ENCODE measurements around the gene PCBP3.

PCBP3 gene

DNA sequence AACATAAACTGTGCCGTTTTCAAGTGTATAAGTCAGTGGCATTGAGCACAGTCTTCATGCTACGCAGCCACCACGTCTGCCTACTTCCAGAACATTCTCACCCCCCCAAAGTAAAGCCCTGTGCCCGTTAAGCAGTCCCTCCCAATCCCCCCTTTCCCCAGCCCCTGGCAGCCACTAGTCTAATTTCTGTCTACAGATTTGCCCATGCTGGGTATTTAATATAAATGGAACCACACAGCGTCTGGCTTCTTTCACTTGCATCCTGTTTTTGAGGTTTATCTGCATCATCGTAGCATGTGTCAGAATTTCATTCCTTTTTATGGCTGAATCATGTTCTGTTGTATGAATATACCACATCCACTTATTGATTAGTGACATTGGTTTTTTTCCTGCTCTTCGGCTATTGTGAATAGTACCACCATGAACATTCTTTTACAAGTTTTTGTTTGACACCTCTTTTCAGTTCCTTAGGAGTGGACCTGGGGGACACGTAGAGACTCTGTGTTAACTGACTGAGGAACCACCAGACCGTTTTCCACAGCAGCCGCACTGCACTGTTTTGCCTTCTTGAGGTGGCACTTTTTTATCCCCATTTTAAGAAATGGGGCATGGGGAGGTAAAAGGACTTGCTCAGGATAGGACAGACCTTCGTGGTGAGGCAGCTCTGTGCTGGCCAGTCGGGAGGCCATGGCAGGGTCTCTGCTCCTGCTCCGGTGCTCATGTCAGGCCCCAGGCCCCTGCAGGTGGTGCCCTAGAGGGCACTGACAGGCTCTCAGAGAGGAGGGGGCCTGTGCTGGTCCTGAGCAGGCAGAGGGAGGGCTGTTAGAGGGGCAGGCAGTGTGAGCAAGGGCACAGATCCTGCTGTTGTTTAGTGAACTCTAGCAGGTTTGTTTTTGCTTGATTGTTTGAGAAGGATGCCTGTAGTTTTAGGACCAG is 123.8 kb downstream of the PCBP3 start:
- Histone ChIP-seq H3K9me3 (ENCODE audit: insufficient read depth, low read length, severe bottlenecking) (no peaks in the 10 kb centered on the region), H3K79me2 (ENCODE audit: insufficient read depth, low read length) (no peaks in the 10 kb centered on the region), H2AFZ (ENCODE audit: low read depth, low read length) (no peak overlapping the region), H3K4me3 (ENCODE audit: low read depth in 1 of 2, low read length in 2 of 2) (no peak overlapping the region), H3K36me3 (ENCODE audit: insufficient read depth, low read length) (no peaks in the 10 kb centered on the region), H3K4me2 (ENCODE audit: insufficient read depth, low read length) (no peak overlapping the region), H3K4me1 (ENCODE audit: insufficient read depth, low read length) (no peaks in the 10 kb centered on the region), H3K27ac (ENCODE audit: low read length) (no peak overlapping the region), H3K27me3 (ENCODE audit: insufficient read depth, low read length, poor library complexity) (no peaks in the 10 kb centered on the region), H3K9ac (ENCODE audit: low read depth, low read length) (no peak overlapping the region), H4K20me1 (ENCODE audit: insufficient read depth, low read length) (no peaks in the 10 kb centered on the region; the same call in 1 of the 2 replicates)
- DNase-seq = no peak
- ATAC-seq (ENCODE audit: insufficient read depth, low read depth) = no peak
- TF ChIP-seq, protein P1, sequence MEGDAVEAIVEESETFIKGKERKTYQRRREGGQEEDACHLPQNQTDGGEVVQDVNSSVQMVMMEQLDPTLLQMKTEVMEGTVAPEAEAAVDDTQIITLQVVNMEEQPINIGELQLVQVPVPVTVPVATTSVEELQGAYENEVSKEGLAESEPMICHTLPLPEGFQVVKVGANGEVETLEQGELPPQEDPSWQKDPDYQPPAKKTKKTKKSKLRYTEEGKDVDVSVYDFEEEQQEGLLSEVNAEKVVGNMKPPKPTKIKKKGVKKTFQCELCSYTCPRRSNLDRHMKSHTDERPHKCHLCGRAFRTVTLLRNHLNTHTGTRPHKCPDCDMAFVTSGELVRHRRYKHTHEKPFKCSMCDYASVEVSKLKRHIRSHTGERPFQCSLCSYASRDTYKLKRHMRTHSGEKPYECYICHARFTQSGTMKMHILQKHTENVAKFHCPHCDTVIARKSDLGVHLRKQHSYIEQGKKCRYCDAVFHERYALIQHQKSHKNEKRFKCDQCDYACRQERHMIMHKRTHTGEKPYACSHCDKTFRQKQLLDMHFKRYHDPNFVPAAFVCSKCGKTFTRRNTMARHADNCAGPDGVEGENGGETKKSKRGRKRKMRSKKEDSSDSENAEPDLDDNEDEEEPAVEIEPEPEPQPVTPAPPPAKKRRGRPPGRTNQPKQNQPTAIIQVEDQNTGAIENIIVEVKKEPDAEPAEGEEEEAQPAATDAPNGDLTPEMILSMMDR (IDR thresholded peaks at IDR 0.05; ENCODE audit: borderline replicate concordance, extremely low read depth, low read length, poor library complexity, severe bottlenecking) = no peak

GRCh38 chr21:45768011-45768739 is 124.7 kb downstream of the PCBP3 start:
- no peaks in the 10 kb centered on the region for H3K9me3 ChIP-seq (ENCODE audit: insufficient read depth, low read length, severe bottlenecking)
- no peaks in the 10 kb centered on the region; the same call in 1 of the 2 replicates for H4K20me1 ChIP-seq (ENCODE audit: insufficient read depth, low read length)
- no peak for DNase-seq
- no peaks in the 10 kb centered on the region for H3K4me1 ChIP-seq (ENCODE audit: insufficient read depth, low read length)
- no peak for ATAC-seq (ENCODE audit: insufficient read depth, low read depth)
- TF ChIP-seq, protein P1 (IDR thresholded peaks at IDR 0.05; ENCODE audit: borderline replicate concordance, extremely low read depth, low read length, poor library complexity, severe bottlenecking) = no peak
- no peak for TF ChIP-seq EZH2 (IDR thresholded peaks at IDR 0.05; ENCODE audit: borderline replicate concordance, low read depth, low read length, severe bottlenecking)
- H3K27me3 ChIP-seq (ENCODE audit: insufficient read depth, low read length, poor library complexity) = no peaks in the 10 kb centered on the region
- no peaks in the 10 kb centered on the region for H3K36me3 ChIP-seq (ENCODE audit: insufficient read depth, low read length)
- no peak overlapping the region for H3K4me2 ChIP-seq (ENCODE audit: insufficient read depth, low read length)
- no peak overlapping the region for H3K27ac ChIP-seq (ENCODE audit: low read length)
- no peaks in the 10 kb centered on the region for H3K79me2 ChIP-seq (ENCODE audit: insufficient read depth, low read length)
- H3K9ac ChIP-seq (ENCODE audit: low read depth, low read length) = no peak overlapping the region
- no peak overlapping the region for H2AFZ ChIP-seq (ENCODE audit: low read depth, low read length)
- H3K4me3 ChIP-seq (ENCODE audit: low read depth in 1 of 2, low read length in 2 of 2) = no peak overlapping the region

DNA sequence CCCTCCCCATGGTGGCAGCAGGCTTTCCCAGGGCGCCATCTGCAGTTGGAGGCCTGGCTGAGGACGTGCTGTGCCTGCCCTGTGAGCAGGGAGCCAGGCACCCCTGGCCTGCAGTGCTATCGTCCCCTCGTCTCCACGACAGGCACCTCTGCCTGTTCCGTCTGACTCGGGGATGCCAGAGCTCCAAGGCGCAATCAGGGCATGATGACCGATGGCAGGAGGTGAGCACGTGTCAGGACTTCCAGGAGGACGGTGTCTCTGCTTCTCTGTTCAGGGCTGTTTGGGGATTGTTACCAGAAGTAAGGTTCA is 125.2 kb downstream of the PCBP3 start:
- TF ChIP-seq, protein P1 (IDR thresholded peaks at IDR 0.05; ENCODE audit: borderline replicate concordance, extremely low read depth, low read length, poor library complexity, severe bottlenecking) = no peak
- no peak for TF ChIP-seq EZH2 (IDR thresholded peaks at IDR 0.05; ENCODE audit: borderline replicate concordance, low read depth, low read length, severe bottlenecking)
- Histone ChIP-seq H3K36me3 (ENCODE audit: insufficient read depth, low read length) (no peaks in the 10 kb centered on the region), H3K79me2 (ENCODE audit: insufficient read depth, low read length) (no peaks in the 10 kb centered on the region), H2AFZ (ENCODE audit: low read depth, low read length) (no peak overlapping the region), H3K27me3 (ENCODE audit: insufficient read depth, low read length, poor library complexity) (no peaks in the 10 kb centered on the region), H3K4me2 (ENCODE audit: insufficient read depth, low read length) (no peak overlapping the region), H4K20me1 (ENCODE audit: insufficient read depth, low read length) (no peaks in the 10 kb centered on the region; the same call in 1 of the 2 replicates), H3K4me1 (ENCODE audit: insufficient read depth, low read length) (no peaks in the 10 kb centered on the region), H3K4me3 (ENCODE audit: low read depth in 1 of 2, low read length in 2 of 2) (no peak overlapping the region), H3K9ac (ENCODE audit: low read depth, low read length) (no peak overlapping the region), H3K27ac (ENCODE audit: low read length) (no peak overlapping the region), H3K9me3 (ENCODE audit: insufficient read depth, low read length, severe bottlenecking) (no peaks in the 10 kb centered on the region)
- ATAC-seq (ENCODE audit: insufficient read depth, low read depth) = no peak
- no peak for DNase-seq
